Measurements from ENCODE around the gene ARPC5L. TPM values are rescaled to one million over a fixed set of nuclear protein-coding genes. Genes with fewer than 3 reads are reported as not detected.
A peak's percentile ranks its signal among the peaks of the same experiment; 100 is the strongest.

The ARPC5L gene
- total and polyA plus RNA-seq, 9 of the 15 experiments (the other 6 are each of a cell fraction or from before 2014, with no cell fraction given) = 25.4 to 113 (median 63.8) TPM

- 51% methylated on average over 6 of the region's 6 CpGs for WGBS (ENCODE audit: insufficient coverage, low coverage, missing lambda C conversion rate)
- H3K9me1 ChIP-seq (ENCODE audit: control insufficient read depth, insufficient read depth, low read length) = no peaks in the 10 kb centered on the region
- no peak overlapping the region for H2AFZ ChIP-seq (ENCODE audit: low read depth, low read length)
- peak; percentile 27; the same call in 1 of the 2 replicates for TF ChIP-seq CEBPB (tag; IDR thresholded peaks at IDR 0.05)
- TF ChIP-seq, protein P1, sequence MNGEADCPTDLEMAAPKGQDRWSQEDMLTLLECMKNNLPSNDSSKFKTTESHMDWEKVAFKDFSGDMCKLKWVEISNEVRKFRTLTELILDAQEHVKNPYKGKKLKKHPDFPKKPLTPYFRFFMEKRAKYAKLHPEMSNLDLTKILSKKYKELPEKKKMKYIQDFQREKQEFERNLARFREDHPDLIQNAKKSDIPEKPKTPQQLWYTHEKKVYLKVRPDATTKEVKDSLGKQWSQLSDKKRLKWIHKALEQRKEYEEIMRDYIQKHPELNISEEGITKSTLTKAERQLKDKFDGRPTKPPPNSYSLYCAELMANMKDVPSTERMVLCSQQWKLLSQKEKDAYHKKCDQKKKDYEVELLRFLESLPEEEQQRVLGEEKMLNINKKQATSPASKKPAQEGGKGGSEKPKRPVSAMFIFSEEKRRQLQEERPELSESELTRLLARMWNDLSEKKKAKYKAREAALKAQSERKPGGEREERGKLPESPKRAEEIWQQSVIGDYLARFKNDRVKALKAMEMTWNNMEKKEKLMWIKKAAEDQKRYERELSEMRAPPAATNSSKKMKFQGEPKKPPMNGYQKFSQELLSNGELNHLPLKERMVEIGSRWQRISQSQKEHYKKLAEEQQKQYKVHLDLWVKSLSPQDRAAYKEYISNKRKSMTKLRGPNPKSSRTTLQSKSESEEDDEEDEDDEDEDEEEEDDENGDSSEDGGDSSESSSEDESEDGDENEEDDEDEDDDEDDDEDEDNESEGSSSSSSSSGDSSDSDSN (IDR thresholded peaks at IDR 0.05; ENCODE audit: borderline replicate concordance in 1 of 2, low read depth in 2 of 2, low read length in 2 of 2) = no peak
- ATAC-seq (no peak), FAIRE-seq (no peak), DNase-seq (ENCODE audit: extremely low read depth in 1 of 4, low spot score in 3 of 4) (no peak)
- H3K9ac ChIP-seq (ENCODE audit: insufficient read depth in 1 of 2, low read depth in 2 of 2, low read length in 2 of 2) = no peak overlapping the region
- H3K4me3 ChIP-seq = no peak overlapping the region
- intact Hi-C loops (cut with micrococcal nuclease) = no loop called here
- ChIA-PET POLR2A (interaction anchor here (0.9 to 3.6 kb wide), 3 partner anchors 9 to 51 kb away, joined by 3 to 13 read pairs (median 6); no protein-coding TSS in a partner anchor), CTCF (ENCODE audit: low intra/inter-chr PET ratio) (interaction anchor here (1.2 kb wide), 1 partner anchor 73 kb away, joined by 3 read pairs; no protein-coding TSS in a partner anchor)
- H3K4me1 ChIP-seq (replicated peaks in 1 of 2; ENCODE audit: control insufficient read depth in 2 of 2, insufficient read depth in 2 of 2, low read length in 2 of 2) = peaks cover 0 to 4% of the 10 kb centered on the region in 2 experiments; a peak in 2 of 5 replicates
- H3K9me3 ChIP-seq (replicated peaks; ENCODE audit: control insufficient read depth, insufficient read depth, low read depth, low read length) = no peaks in the 10 kb centered on the region
- no peak overlapping the region for H3K27ac ChIP-seq (ENCODE audit: extremely low read depth, low read depth, low read length)
- no peaks in the 10 kb centered on the region for H3K36me3 ChIP-seq (ENCODE audit: control insufficient read depth, insufficient read depth, low read length)
- BruUV-seq (replicated peaks) = no TSS peak
- no peaks in the 10 kb centered on the region for H3K27me3 ChIP-seq (ENCODE audit: control insufficient read depth in 2 of 2, insufficient read depth in 2 of 2, low read length in 2 of 2)
- no peaks in the 10 kb centered on the region for H3K79me2 ChIP-seq (ENCODE audit: control insufficient read depth, insufficient read depth, low read length)
- in situ Hi-C loops (cut with MboI) = loop anchor here (10.0 kb wide), 1 partner anchor 52 kb away; no protein-coding TSS in a partner anchor
- H4K20me1 ChIP-seq (replicated peaks; ENCODE audit: control insufficient read depth, insufficient read depth, low read length) = no peaks in the 10 kb centered on the region
- no peak overlapping the region for H3K4me2 ChIP-seq (ENCODE audit: insufficient read depth, low read length)
Observed at GRCh38 chr9:124846969-124847368, 15.0 kb upstream of the ARPC5L start.
